Measurements from ENCODE around the gene BRD1.

BRD1 gene

GRCh38 chr22:49753276-49753890, 74.3 kb downstream of the BRD1 start:
- no peak for DNase-seq (ENCODE audit: low read depth in 2 of 2)

GRCh38 chr22:49752598-49753091, 75.0 kb downstream of the BRD1 start:
- no peak for DNase-seq (ENCODE audit: low read depth in 2 of 2)

GRCh38 chr22:49751966-49752597, 75.6 kb downstream of the BRD1 start:
- no peak for DNase-seq (ENCODE audit: low read depth in 2 of 2)

- DNase-seq (ENCODE audit: low read depth in 2 of 2): no peak
Observed at GRCh38 chr22:49751318-49751965, 76.2 kb downstream of the BRD1 start.

- no peak for DNase-seq (ENCODE audit: low read depth in 2 of 2)
Observed at GRCh38 chr22:49749885-49750510, 77.7 kb downstream of the BRD1 start.

GRCh38 chr22:49749227-49749626, 78.4 kb downstream of the BRD1 start:
- DNase-seq (ENCODE audit: low read depth in 2 of 2): no peak

GRCh38 chr22:49748514-49748913, 79.2 kb downstream of the BRD1 start:
- no peak for DNase-seq (ENCODE audit: low read depth in 2 of 2)

- DNase-seq (ENCODE audit: low read depth in 2 of 2): no peak
Observed at GRCh38 chr22:49747716-49748115, 80.0 kb downstream of the BRD1 start.

- no peak for DNase-seq (ENCODE audit: low read depth in 2 of 2)
Observed at GRCh38 chr22:49747130-49747529, 80.5 kb downstream of the BRD1 start.

- no peak for DNase-seq (ENCODE audit: low read depth in 2 of 2)
Observed at GRCh38 chr22:49746065-49746464, 81.6 kb downstream of the BRD1 start.

- no peak for DNase-seq (ENCODE audit: low read depth in 2 of 2)
Observed at GRCh38 chr22:49740242-49740641, 87.4 kb downstream of the BRD1 start.

- DNase-seq (ENCODE audit: low read depth in 2 of 2): no peak
Observed at GRCh38 chr22:49739138-49739537, 88.5 kb downstream of the BRD1 start.

GRCh38 chr22:49738566-49738965, 89.1 kb downstream of the BRD1 start:
- no peak for DNase-seq (ENCODE audit: low read depth in 2 of 2)

GRCh38 chr22:49738006-49738405, 89.7 kb downstream of the BRD1 start:
- no peak for DNase-seq (ENCODE audit: low read depth in 2 of 2)

GRCh38 chr22:49737101-49737551, 90.5 kb downstream of the BRD1 start:
- DNase-seq (ENCODE audit: low read depth in 2 of 2): no peak

- DNase-seq (ENCODE audit: low read depth in 2 of 2): no peak
Observed at GRCh38 chr22:49736538-49736937, 91.1 kb downstream of the BRD1 start.

GRCh38 chr22:49735901-49736421, 91.7 kb downstream of the BRD1 start:
- no peak for DNase-seq (ENCODE audit: low read depth in 2 of 2)

- DNase-seq (ENCODE audit: low read depth in 2 of 2): no peak
Observed at GRCh38 chr22:49735411-49735900, 92.2 kb downstream of the BRD1 start.

- no peak for DNase-seq (ENCODE audit: low read depth in 2 of 2)
Observed at GRCh38 chr22:49734882-49735281, 92.8 kb downstream of the BRD1 start.

- DNase-seq (ENCODE audit: low read depth in 2 of 2): no peak
Observed at GRCh38 chr22:49734390-49734789, 93.3 kb downstream of the BRD1 start.

GRCh38 chr22:49733631-49734030, 94.0 kb downstream of the BRD1 start:
- no peak for DNase-seq (ENCODE audit: low read depth in 2 of 2)

GRCh38 chr22:49730656-49731055, 97.0 kb downstream of the BRD1 start:
- DNase-seq (ENCODE audit: low read depth in 2 of 2): no peak

Measured in stimulated activated CD8-positive, alpha-beta memory T cell treated with anti-CD3 and anti-CD28 coated beads, Interleukin-7, amount 100 ng/mL, for 1 hour (primary cell).